ENCODE results near the gene APBB2. TPM values are rescaled to one million over a fixed set of nuclear protein-coding genes. Genes with fewer than 3 reads are reported as not detected.

APBB2 gene
- total and polyA plus RNA-seq, 2 of the 8 experiments (the other 6 are each of a cell fraction or from before 2014, with no cell fraction given), result 58.7 to 59.4 TPM

DNA sequence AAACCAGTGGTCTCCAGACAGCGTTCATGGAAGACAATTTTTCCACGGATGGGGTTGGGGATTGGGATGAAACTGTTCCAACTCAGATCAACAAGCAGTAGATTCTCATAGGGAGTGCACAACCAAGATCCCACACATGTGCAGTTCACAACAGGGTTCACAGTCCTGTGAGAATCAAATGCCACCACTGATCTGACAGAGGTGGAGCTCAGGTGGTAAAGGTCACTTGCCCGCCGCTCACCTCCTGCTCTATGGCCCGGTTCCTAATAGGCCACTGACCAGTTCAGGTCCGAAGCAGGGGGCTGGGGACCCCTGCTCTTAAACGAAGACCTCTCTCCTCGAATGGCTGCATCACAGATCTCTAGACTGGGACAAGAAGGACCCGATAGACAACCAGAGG is 4.4 kb downstream of the APBB2 start (continued):
- TF ChIP-seq, protein P1, sequence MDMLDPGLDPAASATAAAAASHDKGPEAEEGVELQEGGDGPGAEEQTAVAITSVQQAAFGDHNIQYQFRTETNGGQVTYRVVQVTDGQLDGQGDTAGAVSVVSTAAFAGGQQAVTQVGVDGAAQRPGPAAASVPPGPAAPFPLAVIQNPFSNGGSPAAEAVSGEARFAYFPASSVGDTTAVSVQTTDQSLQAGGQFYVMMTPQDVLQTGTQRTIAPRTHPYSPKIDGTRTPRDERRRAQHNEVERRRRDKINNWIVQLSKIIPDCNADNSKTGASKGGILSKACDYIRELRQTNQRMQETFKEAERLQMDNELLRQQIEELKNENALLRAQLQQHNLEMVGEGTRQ (IDR thresholded peaks at IDR 0.05; ENCODE audit: low read length), result no peak
- no peak for TF ChIP-seq SP2 (IDR thresholded peaks at IDR 0.05; ENCODE audit: low read length)
- no peak for TF ChIP-seq SP4 (IDR thresholded peaks at IDR 0.05; ENCODE audit: low read length)
- TF ChIP-seq, protein P2, sequence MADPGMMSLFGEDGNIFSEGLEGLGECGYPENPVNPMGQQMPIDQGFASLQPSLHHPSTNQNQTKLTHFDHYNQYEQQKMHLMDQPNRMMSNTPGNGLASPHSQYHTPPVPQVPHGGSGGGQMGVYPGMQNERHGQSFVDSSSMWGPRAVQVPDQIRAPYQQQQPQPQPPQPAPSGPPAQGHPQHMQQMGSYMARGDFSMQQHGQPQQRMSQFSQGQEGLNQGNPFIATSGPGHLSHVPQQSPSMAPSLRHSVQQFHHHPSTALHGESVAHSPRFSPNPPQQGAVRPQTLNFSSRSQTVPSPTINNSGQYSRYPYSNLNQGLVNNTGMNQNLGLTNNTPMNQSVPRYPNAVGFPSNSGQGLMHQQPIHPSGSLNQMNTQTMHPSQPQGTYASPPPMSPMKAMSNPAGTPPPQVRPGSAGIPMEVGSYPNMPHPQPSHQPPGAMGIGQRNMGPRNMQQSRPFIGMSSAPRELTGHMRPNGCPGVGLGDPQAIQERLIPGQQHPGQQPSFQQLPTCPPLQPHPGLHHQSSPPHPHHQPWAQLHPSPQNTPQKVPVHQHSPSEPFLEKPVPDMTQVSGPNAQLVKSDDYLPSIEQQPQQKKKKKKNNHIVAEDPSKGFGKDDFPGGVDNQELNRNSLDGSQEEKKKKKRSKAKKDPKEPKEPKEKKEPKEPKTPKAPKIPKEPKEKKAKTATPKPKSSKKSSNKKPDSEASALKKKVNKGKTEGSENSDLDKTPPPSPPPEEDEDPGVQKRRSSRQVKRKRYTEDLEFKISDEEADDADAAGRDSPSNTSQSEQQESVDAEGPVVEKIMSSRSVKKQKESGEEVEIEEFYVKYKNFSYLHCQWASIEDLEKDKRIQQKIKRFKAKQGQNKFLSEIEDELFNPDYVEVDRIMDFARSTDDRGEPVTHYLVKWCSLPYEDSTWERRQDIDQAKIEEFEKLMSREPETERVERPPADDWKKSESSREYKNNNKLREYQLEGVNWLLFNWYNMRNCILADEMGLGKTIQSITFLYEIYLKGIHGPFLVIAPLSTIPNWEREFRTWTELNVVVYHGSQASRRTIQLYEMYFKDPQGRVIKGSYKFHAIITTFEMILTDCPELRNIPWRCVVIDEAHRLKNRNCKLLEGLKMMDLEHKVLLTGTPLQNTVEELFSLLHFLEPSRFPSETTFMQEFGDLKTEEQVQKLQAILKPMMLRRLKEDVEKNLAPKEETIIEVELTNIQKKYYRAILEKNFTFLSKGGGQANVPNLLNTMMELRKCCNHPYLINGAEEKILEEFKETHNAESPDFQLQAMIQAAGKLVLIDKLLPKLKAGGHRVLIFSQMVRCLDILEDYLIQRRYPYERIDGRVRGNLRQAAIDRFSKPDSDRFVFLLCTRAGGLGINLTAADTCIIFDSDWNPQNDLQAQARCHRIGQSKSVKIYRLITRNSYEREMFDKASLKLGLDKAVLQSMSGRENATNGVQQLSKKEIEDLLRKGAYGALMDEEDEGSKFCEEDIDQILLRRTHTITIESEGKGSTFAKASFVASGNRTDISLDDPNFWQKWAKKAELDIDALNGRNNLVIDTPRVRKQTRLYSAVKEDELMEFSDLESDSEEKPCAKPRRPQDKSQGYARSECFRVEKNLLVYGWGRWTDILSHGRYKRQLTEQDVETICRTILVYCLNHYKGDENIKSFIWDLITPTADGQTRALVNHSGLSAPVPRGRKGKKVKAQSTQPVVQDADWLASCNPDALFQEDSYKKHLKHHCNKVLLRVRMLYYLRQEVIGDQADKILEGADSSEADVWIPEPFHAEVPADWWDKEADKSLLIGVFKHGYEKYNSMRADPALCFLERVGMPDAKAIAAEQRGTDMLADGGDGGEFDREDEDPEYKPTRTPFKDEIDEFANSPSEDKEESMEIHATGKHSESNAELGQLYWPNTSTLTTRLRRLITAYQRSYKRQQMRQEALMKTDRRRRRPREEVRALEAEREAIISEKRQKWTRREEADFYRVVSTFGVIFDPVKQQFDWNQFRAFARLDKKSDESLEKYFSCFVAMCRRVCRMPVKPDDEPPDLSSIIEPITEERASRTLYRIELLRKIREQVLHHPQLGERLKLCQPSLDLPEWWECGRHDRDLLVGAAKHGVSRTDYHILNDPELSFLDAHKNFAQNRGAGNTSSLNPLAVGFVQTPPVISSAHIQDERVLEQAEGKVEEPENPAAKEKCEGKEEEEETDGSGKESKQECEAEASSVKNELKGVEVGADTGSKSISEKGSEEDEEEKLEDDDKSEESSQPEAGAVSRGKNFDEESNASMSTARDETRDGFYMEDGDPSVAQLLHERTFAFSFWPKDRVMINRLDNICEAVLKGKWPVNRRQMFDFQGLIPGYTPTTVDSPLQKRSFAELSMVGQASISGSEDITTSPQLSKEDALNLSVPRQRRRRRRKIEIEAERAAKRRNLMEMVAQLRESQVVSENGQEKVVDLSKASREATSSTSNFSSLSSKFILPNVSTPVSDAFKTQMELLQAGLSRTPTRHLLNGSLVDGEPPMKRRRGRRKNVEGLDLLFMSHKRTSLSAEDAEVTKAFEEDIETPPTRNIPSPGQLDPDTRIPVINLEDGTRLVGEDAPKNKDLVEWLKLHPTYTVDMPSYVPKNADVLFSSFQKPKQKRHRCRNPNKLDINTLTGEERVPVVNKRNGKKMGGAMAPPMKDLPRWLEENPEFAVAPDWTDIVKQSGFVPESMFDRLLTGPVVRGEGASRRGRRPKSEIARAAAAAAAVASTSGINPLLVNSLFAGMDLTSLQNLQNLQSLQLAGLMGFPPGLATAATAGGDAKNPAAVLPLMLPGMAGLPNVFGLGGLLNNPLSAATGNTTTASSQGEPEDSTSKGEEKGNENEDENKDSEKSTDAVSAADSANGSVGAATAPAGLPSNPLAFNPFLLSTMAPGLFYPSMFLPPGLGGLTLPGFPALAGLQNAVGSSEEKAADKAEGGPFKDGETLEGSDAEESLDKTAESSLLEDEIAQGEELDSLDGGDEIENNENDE (IDR thresholded peaks at IDR 0.05; ENCODE audit: insufficient replicate concordance, low read length), result no peak
- TF ChIP-seq, protein P3, sequence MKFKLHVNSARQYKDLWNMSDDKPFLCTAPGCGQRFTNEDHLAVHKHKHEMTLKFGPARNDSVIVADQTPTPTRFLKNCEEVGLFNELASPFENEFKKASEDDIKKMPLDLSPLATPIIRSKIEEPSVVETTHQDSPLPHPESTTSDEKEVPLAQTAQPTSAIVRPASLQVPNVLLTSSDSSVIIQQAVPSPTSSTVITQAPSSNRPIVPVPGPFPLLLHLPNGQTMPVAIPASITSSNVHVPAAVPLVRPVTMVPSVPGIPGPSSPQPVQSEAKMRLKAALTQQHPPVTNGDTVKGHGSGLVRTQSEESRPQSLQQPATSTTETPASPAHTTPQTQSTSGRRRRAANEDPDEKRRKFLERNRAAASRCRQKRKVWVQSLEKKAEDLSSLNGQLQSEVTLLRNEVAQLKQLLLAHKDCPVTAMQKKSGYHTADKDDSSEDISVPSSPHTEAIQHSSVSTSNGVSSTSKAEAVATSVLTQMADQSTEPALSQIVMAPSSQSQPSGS (IDR thresholded peaks at IDR 0.05; ENCODE audit: low read length), result no peak
- TF ChIP-seq GABPA (IDR thresholded peaks at IDR 0.05; ENCODE audit: borderline replicate concordance, insufficient read depth, low read length), result no peak
- TF ChIP-seq EZH2 (IDR thresholded peaks at IDR 0.05; ENCODE audit: low read depth, low read length, severe bottlenecking), result no peak

Measured in H1 (cell line).